H9 (cell line): ENCODE results near the gene BACH2. TPM values are rescaled to one million over a fixed set of nuclear protein-coding genes. Genes with fewer than 3 reads are reported as not detected.

ENCODE experiments used
- DNase-seq: peaks from one replicate; pipeline ENCODE4 v3.0.0-alpha.2; 2017
- H2AFZ ChIP-seq: one replicate; pipeline ENCODE4 v1.6.1; 2013; ENCODE audit warnings: mild to moderate bottlenecking, low read length, control low read depth, moderate library complexity
- H2AK5ac ChIP-seq: 2 replicates; pipeline ENCODE4 v1.6.1; 2013; ENCODE audit warnings: low read length, control low read depth, mixed read lengths; ENCODE audit not compliant: insufficient read length
- H2BK120ac ChIP-seq: one replicate; pipeline ENCODE4 v1.6.1; 2013; ENCODE audit warnings: low read depth, mild to moderate bottlenecking, low read length, control low read depth, inconsistent platforms; ENCODE audit not compliant: poor library complexity, severe bottlenecking
- H2BK12ac ChIP-seq: 2 replicates; pipeline ENCODE4 v1.6.1; 2013; ENCODE audit warnings: low read length, control low read depth, mixed read lengths, low read depth; ENCODE audit not compliant: insufficient read length
- H2BK15ac ChIP-seq: 2 replicates; pipeline ENCODE4 v1.6.1; 2013; ENCODE audit warnings: low read depth, low read length, control low read depth
- H2BK20ac ChIP-seq: one replicate; pipeline ENCODE4 v1.6.1; 2013; ENCODE audit warnings: low read depth, mild to moderate bottlenecking, low read length, control low read depth, inconsistent platforms; ENCODE audit not compliant: poor library complexity, severe bottlenecking
- H2BK5ac ChIP-seq: 2 replicates; pipeline ENCODE4 v1.6.1; 2013; ENCODE audit warnings: low read length, control low read depth, mixed read lengths; ENCODE audit not compliant: insufficient read length
- H3K14ac ChIP-seq: 2 replicates; pipeline ENCODE4 v1.6.1; 2013; ENCODE audit warnings: low read length, control low read depth; ENCODE audit not compliant: insufficient read depth
- H3K18ac ChIP-seq: 2 replicates; pipeline ENCODE4 v1.6.1; 2013; ENCODE audit warnings: low read depth, mild to moderate bottlenecking, mixed read lengths, low read length, control low read depth; ENCODE audit not compliant: insufficient read length
- H3K23ac ChIP-seq: 2 replicates; pipeline ENCODE4 v1.6.1; 2013; ENCODE audit warnings: low read length, control low read depth, mixed read lengths, low read depth; ENCODE audit not compliant: insufficient read length
- H3K23me2 ChIP-seq: 2 replicates; pipeline ENCODE4 v1.6.1; 2013; ENCODE audit warnings: low read depth, mild to moderate bottlenecking, mixed read lengths, low read length, control low read depth; ENCODE audit not compliant: insufficient read length, poor library complexity, severe bottlenecking
- H3K27ac ChIP-seq: 2 replicates; pipeline ENCODE4 v1.5.1; 2013; ENCODE audit warnings: low read length, control low read depth, mixed read lengths, low read depth; ENCODE audit not compliant: insufficient read length
- H3K27me3 ChIP-seq: 2 replicates; pipeline ENCODE4 v1.6.1; 2013; ENCODE audit warnings: low read length, control low read depth, inconsistent platforms; ENCODE audit not compliant: insufficient read depth
- H3K4ac ChIP-seq: 2 replicates; pipeline ENCODE4 v1.6.1; 2013; ENCODE audit warnings: low read depth, mild to moderate bottlenecking, control low read depth, inconsistent platforms, low read length, moderate library complexity
- H3K4me1 ChIP-seq: 2 replicates; pipeline ENCODE4 v1.6.1; 2013; ENCODE audit warnings: low read length, control low read depth, inconsistent platforms; ENCODE audit not compliant: insufficient read depth
- H3K4me2 ChIP-seq: 2 replicates; pipeline ENCODE4 v1.6.1; 2013; ENCODE audit warnings: low read length, control low read depth, mixed read lengths; ENCODE audit not compliant: insufficient read length, insufficient read depth
- H3K56ac ChIP-seq: 2 replicates; pipeline ENCODE4 v1.6.1; 2013; ENCODE audit warnings: low read depth, mild to moderate bottlenecking, mixed read lengths, low read length, control low read depth; ENCODE audit not compliant: insufficient read length
- H3K79me1 ChIP-seq: 2 replicates; pipeline ENCODE4 v1.6.1; 2013; ENCODE audit warnings: low read depth, mild to moderate bottlenecking, moderate library complexity, low read length, control low read depth, inconsistent platforms; ENCODE audit not compliant: insufficient read depth, poor library complexity, severe bottlenecking
- H3K79me2 ChIP-seq: 2 replicates; pipeline ENCODE4 v1.6.1; 2013; ENCODE audit warnings: low read length, control low read depth, inconsistent platforms; ENCODE audit not compliant: insufficient read depth
- H3K9ac ChIP-seq: 2 replicates; pipeline ENCODE4 v1.6.1; 2013; ENCODE audit warnings: low read length, control low read depth, mixed read lengths; ENCODE audit not compliant: insufficient read length; ENCODE audit errors: extremely low read depth
- H3K9me3 ChIP-seq: one replicate; pipeline ENCODE4 v1.6.1; 2013; ENCODE audit warnings: low read depth, low read length, inconsistent platforms; ENCODE audit not compliant: control insufficient read depth
- H3T11ph ChIP-seq: one replicate; pipeline ENCODE4 v1.6.1; 2013; ENCODE audit warnings: mild to moderate bottlenecking, low read length, control low read depth, inconsistent platforms
- H4K20me1 ChIP-seq: one replicate; pipeline ENCODE4 v1.6.1; 2013; ENCODE audit not compliant: control insufficient read depth, insufficient read length, insufficient read depth
- H4K5ac ChIP-seq: 2 replicates; pipeline ENCODE4 v1.6.1; 2013; ENCODE audit warnings: low read depth, mild to moderate bottlenecking, mixed read lengths, low read length, control low read depth; ENCODE audit not compliant: insufficient read length
- H4K8ac ChIP-seq: replicated peaks from 2 replicates; pipeline ENCODE4 v1.6.1; 2013; ENCODE audit warnings: low read length, control low read depth, mixed read lengths, low read depth; ENCODE audit not compliant: insufficient read length
- H4K91ac ChIP-seq: 2 replicates; pipeline ENCODE4 v1.6.1; 2013; ENCODE audit warnings: low read depth, mild to moderate bottlenecking, moderate library complexity, mixed read lengths, low read length, control low read depth; ENCODE audit not compliant: insufficient read length
- H3K27ac Mint-ChIP-seq, 3 experiments: 2 replicates in 2 of 3; 3 replicates in 1 of 3; pipeline ENCODE4 v1.8.0; 2020 to 2021; ENCODE audit warnings: mixed read lengths in 3 of 3, mild to moderate bottlenecking in 1 of 3, moderate library complexity in 1 of 3
- H3K27me3 Mint-ChIP-seq: 2 replicates; pipeline ENCODE4 v1.8.0; 2021; ENCODE audit warnings: low read depth, mild to moderate bottlenecking, moderate library complexity, mixed read lengths
- H3K36me3 Mint-ChIP-seq, 3 experiments: 2 replicates in 2 of 3; 3 replicates in 1 of 3; pipeline ENCODE4 v1.8.0; 2020 to 2021; ENCODE audit warnings: low read depth in 3 of 3, mixed read lengths in 3 of 3; ENCODE audit not compliant: insufficient read depth in 1 of 3
- H3K4me1 Mint-ChIP-seq, 2 experiments: 2 replicates each; pipeline ENCODE4 v1.8.0; 2020; ENCODE audit warnings: mixed read lengths in 2 of 2
- H3K4me3 Mint-ChIP-seq, 2 experiments: 2 replicates in 1 of 2; 3 replicates in 1 of 2; pipeline ENCODE4 v1.8.0; 2020 to 2021; ENCODE audit warnings: mild to moderate bottlenecking in 2 of 2, mixed read lengths in 2 of 2, moderate library complexity in 1 of 2
- H3K9me3 Mint-ChIP-seq, 2 experiments: 2 replicates in 1 of 2; 3 replicates in 1 of 2; pipeline ENCODE4 v1.8.0; 2020; ENCODE audit warnings: mild to moderate bottlenecking in 2 of 2, mixed read lengths in 2 of 2, moderate library complexity in 1 of 2
- WGBS: extraction: QIAGEN DNeasy Blood & Tissue Kit; methylation state at CpG from one replicate; pipeline ENCODE4 v1.1.7; 2013; ENCODE audit warnings: missing lambda C conversion rate, low lambda C conversion rate, mixed read lengths; ENCODE audit not compliant: insufficient read length; ENCODE audit errors: extremely low coverage; 5-methylcytosine and 5-hydroxymethylcytosine counted together
- total RNA-seq: library from RNA; stranded (reverse); gene quantifications from 2 replicates; pipeline ENCODE4 v1.2.1, GENCODE V29; 2021
- TF ChIP-seq, protein P1 (sequence below): fragments of 200-600 bp; sonication (generic); conservative IDR thresholded peaks from 3 replicates; pipeline ENCODE4 v1.8.0; 2021; ENCODE audit warnings: antibody characterized with exemption, mild to moderate bottlenecking

BACH2 gene
- total RNA-seq, 1 experiment from 2014 or later, result 2.0 TPM

DNA sequence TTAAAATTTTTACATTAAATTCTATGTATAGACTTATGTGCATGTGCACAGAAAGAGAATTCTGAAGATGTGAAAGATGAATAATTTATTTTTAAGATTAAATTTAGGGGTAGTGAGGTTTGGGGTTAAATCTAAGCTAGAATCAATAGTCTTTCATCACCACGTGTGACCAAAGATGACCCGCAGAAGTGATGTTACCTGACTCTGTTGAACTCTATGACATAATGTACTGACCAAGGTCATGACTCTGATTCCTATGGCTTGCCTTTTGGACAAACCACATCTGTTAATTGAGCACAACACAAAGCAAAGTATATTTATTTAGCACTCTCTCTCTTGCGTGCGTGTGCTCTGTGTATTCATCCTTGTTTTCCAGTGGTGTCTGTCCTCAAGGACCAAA lies 150.6 kb downstream of the BACH2 start:
- no peak overlapping the region for H3T11ph ChIP-seq
- H3K4ac ChIP-seq, result no peak overlapping the region
- H2BK120ac ChIP-seq, result no peak overlapping the region
- Mint-ChIP-seq H3K9me3 (peaks cover 0 to 4% of the 10 kb centered on the region in 2 experiments; a peak in 1 of 5 replicates), H3K4me1 (no peaks in the 10 kb centered on the region), H3K4me3 (no peak overlapping the region), H3K27ac (no peak overlapping the region), H3K27me3 (peaks cover 2% of the 10 kb centered on the region; the same call in 1 of the 2 replicates), H3K36me3 (no peaks in the 10 kb centered on the region)
- H3K79me1 ChIP-seq, result no peaks in the 10 kb centered on the region
- H2BK5ac ChIP-seq, result no peak overlapping the region
- H3K18ac ChIP-seq, result no peak overlapping the region
- H3K79me2 ChIP-seq, result no peaks in the 10 kb centered on the region
- H3K23ac ChIP-seq, result no peak overlapping the region
- H2BK15ac ChIP-seq, result no peak overlapping the region
- no peaks in the 10 kb centered on the region for H3K27me3 ChIP-seq
- H4K5ac ChIP-seq, result no peak overlapping the region
- DNase-seq, result no peak
- H3K14ac ChIP-seq, result no peak overlapping the region
- no peak overlapping the region for H2AK5ac ChIP-seq
- no peaks in the 10 kb centered on the region for H4K20me1 ChIP-seq
- TF ChIP-seq, protein P1, sequence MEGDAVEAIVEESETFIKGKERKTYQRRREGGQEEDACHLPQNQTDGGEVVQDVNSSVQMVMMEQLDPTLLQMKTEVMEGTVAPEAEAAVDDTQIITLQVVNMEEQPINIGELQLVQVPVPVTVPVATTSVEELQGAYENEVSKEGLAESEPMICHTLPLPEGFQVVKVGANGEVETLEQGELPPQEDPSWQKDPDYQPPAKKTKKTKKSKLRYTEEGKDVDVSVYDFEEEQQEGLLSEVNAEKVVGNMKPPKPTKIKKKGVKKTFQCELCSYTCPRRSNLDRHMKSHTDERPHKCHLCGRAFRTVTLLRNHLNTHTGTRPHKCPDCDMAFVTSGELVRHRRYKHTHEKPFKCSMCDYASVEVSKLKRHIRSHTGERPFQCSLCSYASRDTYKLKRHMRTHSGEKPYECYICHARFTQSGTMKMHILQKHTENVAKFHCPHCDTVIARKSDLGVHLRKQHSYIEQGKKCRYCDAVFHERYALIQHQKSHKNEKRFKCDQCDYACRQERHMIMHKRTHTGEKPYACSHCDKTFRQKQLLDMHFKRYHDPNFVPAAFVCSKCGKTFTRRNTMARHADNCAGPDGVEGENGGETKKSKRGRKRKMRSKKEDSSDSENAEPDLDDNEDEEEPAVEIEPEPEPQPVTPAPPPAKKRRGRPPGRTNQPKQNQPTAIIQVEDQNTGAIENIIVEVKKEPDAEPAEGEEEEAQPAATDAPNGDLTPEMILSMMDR, result no peak
- no peak overlapping the region for H3K56ac ChIP-seq
- no peak overlapping the region for H2BK12ac ChIP-seq
- no peaks in the 10 kb centered on the region for H3K4me1 ChIP-seq
- H3K9me3 ChIP-seq, result no peaks in the 10 kb centered on the region
- H4K91ac ChIP-seq, result no peak overlapping the region
- no peak overlapping the region for H2BK20ac ChIP-seq
- no peak overlapping the region for H3K27ac ChIP-seq
- H4K8ac ChIP-seq, result no peak overlapping the region
- H3K23me2 ChIP-seq, result no peaks in the 10 kb centered on the region
- WGBS, result no CpG with 5 or more reads among the region's 4 CpGs
- no peak overlapping the region for H3K9ac ChIP-seq
- no peak overlapping the region for H3K4me2 ChIP-seq
- no peak overlapping the region for H2AFZ ChIP-seq
